Sciatic nerve (tissue), 2 donors: Measurements from ENCODE around the gene PTPRN2. TPM values are rescaled to one million over a fixed set of nuclear protein-coding genes. Genes with fewer than 3 reads are reported as not detected.

ENCODE experiments used
- ATAC-seq: fragments of 200-7000 bp; cut with Tn5 transposase; one replicate; pipeline ENCODE4 v1.9.1; 2020; ENCODE audit warnings: mild to moderate bottlenecking, moderate library complexity
- DNase-seq: peaks from one replicate; pipeline ENCODE4 v3.0.0-alpha.2; 2020; ENCODE audit warnings: low spot score
- intact Hi-C: fragments of 100-400 bp; cut with DNase I; formaldehyde crosslinking; loops from one replicate; pipeline ENCODE4 v1.14.2; 2022
- total RNA-seq: library from RNA; stranded (reverse); fragmentation: NEBNext Ultra II Directional; extraction: Animal tissue kit (Norgen Biotek cat#: 25700); gene quantifications from one replicate; pipeline ENCODE4 v1.2.1, GENCODE V29; 2021
- donor health status: DM: no; HTN: no; CAD: no.
- donor health status: DM: no; HTN: no; CAD: no.

The PTPRN2 gene
- total RNA-seq, 1 donor from 2014 or later, result 12.7 TPM

GRCh38 chr7:157821959-157822687 lies 765.5 kb downstream of the PTPRN2 start:
- DNase-seq (no peak), ATAC-seq (no peak)
- intact Hi-C loops, result no loop called here

DNA sequence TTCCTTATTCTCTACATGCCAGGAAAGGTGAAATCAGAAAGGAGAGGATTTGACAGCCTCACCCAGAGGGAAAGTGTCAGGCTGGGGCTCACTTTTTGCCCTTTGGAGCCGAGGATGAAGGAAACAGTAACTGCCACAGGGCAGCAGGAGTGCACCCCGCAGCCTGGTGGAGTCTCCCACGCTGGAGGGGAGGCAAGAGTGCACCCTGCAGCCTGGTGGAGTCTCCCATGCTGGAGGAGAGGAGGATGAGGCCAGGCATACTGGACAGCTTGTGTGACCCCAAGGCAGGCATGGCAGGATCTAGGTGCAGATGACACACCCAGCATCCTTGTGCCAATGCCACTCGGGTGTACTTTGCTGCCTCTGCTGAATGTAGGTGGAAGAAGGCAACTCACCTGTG lies 766.8 kb downstream of the PTPRN2 start:
- DNase-seq (no peak), ATAC-seq (no peak)
- intact Hi-C loops, result no loop called here

DNA sequence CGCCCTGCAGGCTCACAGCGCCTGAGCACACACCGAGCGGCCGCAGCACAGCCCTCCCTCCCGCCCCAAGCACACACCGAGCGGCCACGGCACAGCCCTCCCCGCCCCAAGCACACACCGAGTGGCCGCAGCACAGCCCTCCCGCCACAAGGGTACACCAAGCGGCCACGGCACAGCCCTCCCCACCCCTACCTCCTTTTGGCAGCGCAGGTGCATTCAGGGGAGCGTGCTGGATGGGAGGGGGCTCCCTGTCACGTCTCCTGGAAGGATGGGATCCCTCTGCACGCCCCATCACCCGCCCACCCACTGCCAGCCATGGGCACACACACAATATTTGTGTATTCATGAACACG lies 768.2 kb downstream of the PTPRN2 start:
- no peak for ATAC-seq
- intact Hi-C loops, result no loop called here
- DNase-seq, result no peak

DNA sequence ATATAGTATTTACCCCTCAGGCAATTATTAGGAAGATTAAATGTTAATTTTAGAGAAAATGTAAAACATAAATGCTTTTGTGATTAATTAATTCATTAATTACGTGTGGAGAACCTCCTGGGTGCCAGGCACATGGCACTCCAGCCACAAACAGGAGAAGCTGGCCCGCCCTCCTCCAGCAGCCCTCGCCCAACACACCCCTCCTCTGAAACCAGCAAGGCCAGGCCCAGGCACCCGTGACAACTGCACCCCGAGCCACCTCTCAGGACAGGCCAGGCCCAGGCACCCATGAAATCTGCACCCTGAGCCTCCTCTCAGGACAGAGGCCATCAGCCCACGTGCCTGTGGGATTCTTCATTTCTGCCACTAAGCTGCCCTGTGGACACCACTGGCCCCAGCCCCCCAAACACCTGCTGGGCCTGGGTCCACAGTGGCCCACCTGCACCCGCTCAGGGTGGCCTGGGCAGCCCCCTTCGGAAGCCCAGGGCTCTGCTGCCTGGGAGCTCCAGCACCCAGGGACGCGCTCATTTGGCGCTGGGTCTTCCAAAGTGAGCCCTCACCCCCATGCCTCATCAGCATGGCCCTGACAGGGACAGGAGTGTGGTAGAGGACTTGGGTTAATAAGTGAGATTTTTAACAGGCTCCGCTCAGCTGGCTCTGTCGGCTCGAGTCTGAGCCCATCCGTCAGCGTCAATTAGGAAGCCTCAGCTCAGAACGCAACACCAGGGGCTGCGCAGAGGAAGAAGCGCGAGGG lies 768.7 kb downstream of the PTPRN2 start:
- intact Hi-C loops, result no loop called here
- ATAC-seq, result no peak
- no peak for DNase-seq

DNA sequence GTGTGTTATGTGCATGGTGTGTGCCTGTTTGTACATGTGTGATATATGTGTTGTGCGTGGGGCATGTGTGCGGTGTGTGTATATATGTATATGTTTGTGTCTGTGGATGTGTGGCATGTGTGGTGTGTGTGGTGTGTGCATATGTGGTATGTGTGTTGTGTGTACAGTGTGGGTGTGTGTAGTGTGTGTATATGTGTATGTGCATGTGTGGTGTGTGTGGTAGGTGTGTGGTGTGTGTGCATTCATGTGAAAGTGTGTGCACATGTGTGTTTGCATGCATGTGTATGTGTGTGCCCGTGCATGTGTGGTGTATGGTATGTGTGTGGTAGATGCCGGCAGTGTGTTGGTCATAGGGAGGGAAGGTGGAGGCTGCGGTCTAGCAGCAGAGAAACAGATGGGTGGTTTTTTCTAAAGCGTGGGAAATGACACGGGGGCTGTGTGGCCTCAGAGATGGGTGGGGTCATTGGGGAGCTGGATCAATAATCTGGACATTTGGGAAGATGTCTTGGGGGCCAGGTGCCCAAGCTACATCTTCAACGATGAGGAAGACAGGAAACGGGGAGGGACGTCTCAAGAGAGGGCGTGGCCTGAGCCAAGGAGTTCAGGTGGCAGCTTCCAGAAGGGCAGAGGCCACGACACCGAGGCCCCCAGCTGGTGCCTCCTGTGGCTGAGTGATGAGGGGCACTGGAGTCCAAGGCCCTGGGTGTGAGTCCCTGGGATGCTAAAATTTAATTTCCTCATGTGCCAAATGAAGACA lies 769.5 kb downstream of the PTPRN2 start:
- ATAC-seq (no peak), DNase-seq (no peak)
- intact Hi-C loops, result no loop called here

DNA sequence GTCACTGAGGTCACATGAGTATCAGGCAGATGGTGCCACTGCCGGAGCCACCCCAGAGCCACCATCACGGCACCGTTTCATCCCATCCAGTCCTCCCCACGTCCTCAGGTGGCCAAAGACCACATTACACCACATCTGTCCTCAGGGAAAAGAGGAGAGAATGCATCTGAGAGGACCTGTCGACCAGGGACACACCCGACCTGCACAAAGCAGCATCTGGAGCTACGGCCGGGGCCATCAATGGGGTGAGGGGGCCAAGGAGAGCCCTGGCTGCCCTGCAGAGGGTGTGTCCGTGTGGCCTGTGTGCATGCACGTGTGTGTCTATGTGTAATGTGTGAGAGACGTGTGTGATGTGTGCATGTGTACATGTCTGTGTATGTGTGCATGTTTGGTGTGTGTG lies 770.2 kb downstream of the PTPRN2 start:
- intact Hi-C loops, result no loop called here
- DNase-seq (no peak), ATAC-seq (no peak)

- ATAC-seq (no peak), DNase-seq (no peak)
- intact Hi-C loops, result no loop called here
Observed at GRCh38 chr7:157816526-157817250, 770.9 kb downstream of the PTPRN2 start.

GRCh38 chr7:157816086-157816485 lies 771.5 kb downstream of the PTPRN2 start:
- ATAC-seq, result no peak
- intact Hi-C loops, result no loop called here

DNA sequence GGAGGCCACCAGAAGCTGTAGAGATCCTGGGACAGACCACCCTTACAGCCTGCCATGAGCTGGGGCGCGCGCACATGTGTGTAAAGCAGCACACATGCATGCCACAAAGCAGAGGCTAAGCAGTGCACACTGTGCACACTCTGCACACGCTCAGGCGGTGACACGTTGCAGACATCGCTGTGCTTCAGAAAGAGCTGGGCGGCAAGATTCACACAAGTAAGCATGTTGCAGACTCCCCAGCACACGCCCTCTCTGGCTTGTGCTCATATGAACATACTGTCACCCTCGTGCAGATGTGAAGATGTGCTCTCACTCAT lies 772.0 kb downstream of the PTPRN2 start:
- DNase-seq (no peak), ATAC-seq (no peak)
- intact Hi-C loops, result no loop called here

More at GRCh38 chr7:157816086-157816485, 771.5 kb downstream of the PTPRN2 start:
- no peak for DNase-seq

DNA sequence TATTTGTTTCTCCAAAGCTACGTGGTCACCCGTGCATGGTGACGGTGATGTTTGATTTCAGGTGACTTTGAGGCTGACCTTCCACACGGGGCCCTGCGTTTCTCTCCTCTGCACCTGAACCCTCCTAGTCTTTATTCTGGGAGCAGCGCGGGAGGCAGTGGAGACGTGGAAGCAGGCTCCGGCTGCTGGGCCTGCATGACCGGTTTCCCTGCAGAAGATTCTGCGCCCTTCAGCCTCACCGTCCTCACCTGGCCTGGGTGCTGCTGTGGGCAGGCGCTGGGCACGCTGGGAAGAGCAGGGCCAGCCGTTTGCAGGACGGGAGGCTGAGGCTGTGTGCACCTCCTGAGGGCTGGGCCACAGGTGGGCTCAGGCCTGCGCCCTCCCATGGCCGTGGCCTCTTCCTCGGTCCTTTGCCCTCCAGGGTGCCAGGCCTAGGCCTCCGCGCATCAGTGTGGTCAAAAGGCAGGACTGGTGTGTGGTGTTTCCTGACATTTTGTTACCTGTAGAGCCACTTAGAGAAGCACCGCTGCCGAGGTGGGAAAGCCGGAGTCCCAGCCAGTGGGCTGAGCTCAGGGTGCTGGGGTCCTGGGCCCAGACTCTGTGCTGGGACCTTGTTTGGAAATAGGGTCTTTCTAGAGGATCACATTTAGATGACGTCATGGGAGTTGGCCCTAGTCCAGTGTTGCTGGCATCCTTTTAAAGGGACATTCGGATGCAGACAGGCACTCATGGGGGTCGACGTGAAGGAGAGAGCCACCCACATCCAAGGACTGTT lies 772.5 kb downstream of the PTPRN2 start:
- no peak for ATAC-seq
- no peak for DNase-seq
- intact Hi-C loops, result no loop called here

DNA sequence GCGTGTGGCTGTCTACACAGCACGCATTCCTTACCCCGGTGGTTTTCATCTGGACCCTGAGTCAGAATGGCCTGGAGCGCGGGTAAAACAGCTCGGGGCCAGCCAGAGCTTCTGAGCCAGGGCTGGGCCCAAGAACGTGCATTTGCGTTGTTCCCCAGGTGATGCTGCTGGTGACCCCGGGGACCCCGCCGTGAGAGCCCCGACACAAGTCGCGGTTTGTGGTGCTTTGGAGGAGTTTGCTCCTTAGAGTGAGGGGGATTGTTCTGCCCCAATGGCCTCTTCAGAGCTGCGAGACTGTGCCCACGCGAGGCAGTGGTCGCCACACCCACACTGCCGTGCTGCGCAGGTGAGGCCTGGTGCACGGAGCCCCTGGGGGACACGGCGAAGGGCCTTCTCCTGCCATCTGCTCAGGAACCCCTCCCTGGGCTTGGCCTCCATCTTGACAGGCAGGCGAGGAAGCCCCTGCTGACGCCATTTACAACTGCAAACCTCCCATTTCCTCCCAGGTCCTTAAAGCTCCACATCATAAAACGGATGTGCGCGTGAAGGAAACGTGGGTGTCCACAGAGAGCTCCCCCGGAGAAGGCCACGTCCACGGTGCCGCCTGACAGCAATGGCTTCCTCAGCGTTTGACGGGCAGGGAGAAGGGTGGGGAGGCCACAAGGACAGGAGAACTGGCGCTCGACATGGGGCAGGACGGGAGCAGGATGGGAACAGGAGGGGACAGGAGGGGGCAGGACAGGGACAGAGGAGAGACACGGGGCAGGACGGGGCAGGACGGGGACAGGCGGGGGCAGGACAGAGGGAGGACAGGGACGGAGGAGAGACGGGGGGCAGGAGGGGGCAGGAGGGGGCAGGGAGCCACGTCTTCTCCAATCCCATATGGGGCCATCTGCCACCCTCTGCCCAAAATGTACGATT lies 773.6 kb downstream of the PTPRN2 start:
- intact Hi-C loops, result no loop called here
- ATAC-seq, result no peak

DNA sequence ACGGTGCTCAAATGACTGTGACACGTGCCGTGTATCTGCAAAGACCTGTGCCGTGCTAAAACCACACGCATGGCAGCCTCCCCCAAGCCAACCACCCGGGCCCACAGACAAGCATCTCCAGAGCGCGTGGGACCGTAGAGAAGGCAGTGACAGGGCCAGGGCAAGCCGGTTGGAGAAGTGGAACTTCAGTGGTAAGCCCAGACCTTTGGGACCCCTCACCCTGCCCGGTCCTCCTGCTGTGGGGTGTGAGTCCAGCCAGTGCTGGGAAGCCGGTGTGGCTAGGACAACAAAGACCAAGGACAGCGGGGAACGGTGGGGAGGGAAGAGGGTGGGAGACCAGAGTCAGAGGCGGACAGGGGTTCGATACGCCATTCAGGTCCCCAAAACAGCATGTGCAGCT lies 774.6 kb downstream of the PTPRN2 start:
- intact Hi-C loops, result no loop called here
- ATAC-seq, result no peak
- DNase-seq, result no peak

More for the DNA sequence above, 773.6 kb downstream of the PTPRN2 start:
- no peak for DNase-seq

DNA sequence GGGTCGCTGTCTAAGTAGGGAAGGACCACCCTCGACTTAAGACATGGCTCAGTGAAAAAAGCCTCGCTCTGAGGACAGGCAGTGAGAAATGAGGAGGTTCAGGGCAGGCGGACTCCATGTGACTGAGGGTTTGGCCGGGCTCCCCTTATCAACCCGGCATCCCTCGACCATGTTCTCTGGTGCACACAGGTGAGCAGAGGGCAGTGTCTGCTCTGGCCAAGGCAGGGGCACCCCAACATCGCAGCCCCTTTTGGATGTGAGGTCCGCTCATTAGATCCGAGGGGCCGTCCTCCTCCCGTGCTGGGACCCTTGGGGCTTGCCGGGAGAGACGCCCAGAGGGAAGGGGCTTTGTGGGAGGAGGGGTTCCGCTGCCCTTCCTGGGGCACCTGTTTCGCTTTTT lies 775.7 kb downstream of the PTPRN2 start:
- no peak for DNase-seq
- ATAC-seq, result no peak
- intact Hi-C loops, result no loop called here

DNA sequence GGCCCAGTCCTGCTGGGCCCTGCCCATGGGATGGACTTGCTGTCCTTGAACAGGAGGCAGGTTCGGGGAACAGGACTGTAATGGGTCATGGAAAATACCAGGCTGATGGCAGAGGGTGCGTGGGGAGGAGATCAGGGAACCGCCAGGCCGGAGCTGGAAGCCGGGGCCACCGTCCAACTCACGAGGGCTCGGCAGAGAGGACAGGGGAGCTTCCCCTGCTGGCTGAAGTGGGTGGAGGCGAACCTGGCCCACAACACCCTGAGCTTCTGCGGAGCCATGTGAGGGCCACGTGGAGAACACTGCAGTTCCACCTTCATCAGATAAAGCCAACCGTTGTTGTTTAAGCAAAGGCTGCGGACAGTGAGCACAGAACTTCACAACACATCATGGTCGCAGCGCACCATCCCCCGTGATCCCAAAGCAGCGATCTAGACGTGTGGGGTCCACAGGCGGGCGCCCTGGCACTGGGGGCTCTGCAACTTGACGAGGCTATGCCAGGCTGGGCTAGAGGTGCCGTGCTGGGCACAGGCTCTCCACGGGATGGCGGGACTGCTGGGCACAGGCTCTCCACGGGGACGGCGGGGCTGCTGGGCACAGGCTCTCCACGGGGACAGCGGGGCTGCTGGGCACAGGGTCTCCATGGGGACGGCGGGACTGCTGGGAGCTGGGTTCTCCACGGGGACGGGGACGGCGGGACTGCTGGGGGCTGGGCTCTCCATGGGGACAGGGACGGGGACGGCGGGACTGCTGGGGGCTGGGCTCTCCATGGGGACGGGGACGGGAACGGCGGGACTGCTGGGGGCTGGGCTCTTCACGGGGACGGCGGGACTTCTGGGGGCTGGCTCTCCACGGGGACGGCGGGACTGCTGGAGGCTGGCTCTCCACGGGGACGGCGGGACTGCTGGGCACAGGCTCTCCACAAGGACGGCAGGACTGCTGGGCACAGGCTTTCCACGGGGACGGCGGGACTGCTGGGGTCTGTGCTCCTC lies 777.5 kb downstream of the PTPRN2 start:
- ATAC-seq, result no peak
- intact Hi-C loops, result no loop called here
- no peak for DNase-seq

- ATAC-seq, result no peak
- DNase-seq, result no peak
- intact Hi-C loops, result no loop called here
Observed at GRCh38 chr7:157809154-157809862, 778.3 kb downstream of the PTPRN2 start.

- DNase-seq, result no peak
- intact Hi-C loops, result no loop called here
- no peak for ATAC-seq
Observed at GRCh38 chr7:157808042-157808441, 779.6 kb downstream of the PTPRN2 start.
